Right cardiac atrium (tissue), 5 donors: ENCODE results near the gene STX10. TPM values are rescaled to one million over a fixed set of nuclear protein-coding genes. Genes with fewer than 3 reads are reported as not detected.
"Not testable (repeated sequence)": the region's sequence is repeated elsewhere in the genome, so short reads cannot be mapped to it uniquely, and the experiment has no call there.

Experiments used
- ATAC-seq, 2 donors: fragments of 200-7000 bp; cut with Tn5 transposase; one replicate each; pipeline versions ENCODE4 v1.8.0 to v1.9.1; 2020; ENCODE audit warnings: moderate library complexity in 2 of 2, mild to moderate bottlenecking in 1 of 2
- DNase-seq, 3 donors: peaks; one replicate each; pipeline ENCODE4 v3.0.0-alpha.2; 2020
- H3K27ac ChIP-seq: one replicate; pipeline ENCODE4 v1.5.1; 2013; ENCODE audit warnings: mild to moderate bottlenecking, low read length, control low read depth, moderate library complexity
- H3K27me3 ChIP-seq: one replicate; pipeline ENCODE4 v1.6.1; 2013; ENCODE audit not compliant: control insufficient read depth, insufficient read depth
- H3K4me1 ChIP-seq: one replicate; pipeline ENCODE4 v1.6.1; 2013; ENCODE audit warnings: low read length; ENCODE audit not compliant: control insufficient read depth, insufficient read depth
- H3K4me3 ChIP-seq: one replicate; pipeline ENCODE4 v1.5.1; 2013; ENCODE audit warnings: low read length, control low read depth
- H3K9me3 ChIP-seq: one replicate; pipeline ENCODE4 v1.6.1; 2013; ENCODE audit warnings: low read length; ENCODE audit not compliant: control insufficient read depth
- WGBS: extraction: QIAGEN DNeasy Blood & Tissue Kit; methylation state at CpG from one replicate; pipeline ENCODE4 v1.1.7; 2013; 5-methylcytosine and 5-hydroxymethylcytosine counted together
- intact Hi-C, 4 donors: fragments of 100-400 bp; cut with DNase I; formaldehyde crosslinking; loops; one replicate each; pipeline versions ENCODE4 v1.11.0 to v1.14.0; 2022 to 2023
- long read RNA-seq, 4 donors: library from polyadenylated mRNA; unstranded; transcript quantifications; one replicate each; pipeline ENCODE4 v2.0.0, GENCODE V29; 2020 to 2021
- polyA plus RNA-seq: library from polyadenylated mRNA; stranded (reverse); fragments of 200-250 nt; gene quantifications from one replicate; pipeline ENCODE4 v1.2.3, GENCODE V29; 2013
- total RNA-seq, 4 donors: library from RNA; stranded (reverse); fragmentation: NEBNext Ultra II Directional; extraction: Animal tissue kit (Norgen Biotek cat#: 25700); gene quantifications; one replicate each; pipeline ENCODE4 v1.2.1, GENCODE V29; 2021
- donor health status: healthy with polysubstance abuse.
- donor health status: DM: no; HTN: yes; CAD: no.
- donor health status: DM: no; HTN: no; CAD: no.
- donor health status: DM: no; HTN: yes; CAD: no; lungs with severe emphysema.
- donor health status: DM: yes; HTN: yes; CAD: no.

The STX10 gene
- 10 to 100 TPM; 30.8 to 39.8 (median 37.2) TPM for total RNA-seq
- 47.7 TPM for polyA plus RNA-seq
- long read RNA-seq, donor 1, transcript STX10-207 (7 exons, 1,241 nt) = minor isoform, 5 of 83 reads
- long read RNA-seq, donor 1, transcript STX10-204 (8 exons, 1,136 nt) = major isoform, 53 of 83 reads
- long read RNA-seq, donor 1, partial matches to known transcripts = 22 of 83 reads
- long read RNA-seq, donor 1, other reads (novel, unspliced or antisense) = 3 of 83 reads
- long read RNA-seq, donor 2, transcript STX10-204 (8 exons, 1,136 nt) = major isoform, 44 of 63 reads
- long read RNA-seq, donor 2, partial matches to known transcripts = 15 of 63 reads
- long read RNA-seq, donor 2, other reads (novel, unspliced or antisense) = 2 of 63 reads
- long read RNA-seq, donor 3, transcript STX10-204 (8 exons, 1,136 nt) = major isoform, 57 of 77 reads
- long read RNA-seq, donor 3, partial matches to known transcripts = 13 of 77 reads
- long read RNA-seq, donor 3, other reads (novel, unspliced or antisense) = 5 of 77 reads
- long read RNA-seq, donor 4, transcript STX10-204 (8 exons, 1,136 nt) = major isoform, 29 of 44 reads
- long read RNA-seq, donor 4, partial matches to known transcripts = 11 of 44 reads
- long read RNA-seq, donor 4, other reads (novel, unspliced or antisense) = 2 of 44 reads

GRCh38 chr19:13150187-13150930 lies at the start of gene STX10, which contains the start of gene IER2:
Gene STX10 (minus strand): TSS chr19:13150375. CDS start chr19:13150173, 202 bp downstream.
Gene IER2 (plus strand): TSS chr19:13150411. CDS start chr19:13153187, 2,776 bp downstream.
- no peaks in the 10 kb centered on the region for H3K9me3 ChIP-seq
- peak; percentile 73 to 80 for ATAC-seq
- DNase-seq = peak; percentile 97 to 98 (median 98)
- under 1% methylated on average over 51 of the region's 51 CpGs for WGBS
- peaks cover 4% of the 10 kb centered on the region for H3K4me1 ChIP-seq
- intact Hi-C loops = no loop called here
- H3K27ac ChIP-seq = peak within 1 kb of the TSS; percentile 99
- peak within 1 kb of the TSS; percentile 77 for H3K4me3 ChIP-seq
- no peaks in the 10 kb centered on the region for H3K27me3 ChIP-seq

- H3K9me3 ChIP-seq = no peaks in the 10 kb centered on the region
- H3K4me1 ChIP-seq = no peaks in the 10 kb centered on the region
- intact Hi-C loops = loop anchor here in 1 of 4 donors (10.0 kb wide), 1 partner anchor 66 kb away; no protein-coding TSS in a partner anchor
- no peak for DNase-seq
- H3K27ac ChIP-seq = no peak overlapping the region
- WGBS = 77% methylated on average over 18 of the region's 18 CpGs
- ATAC-seq = no peak
- no peaks in the 10 kb centered on the region for H3K27me3 ChIP-seq
- no peak overlapping the region for H3K4me3 ChIP-seq
These were observed 48.5 kb upstream of the STX10 start for GRCh38 chr19:13198634-13199033.

- no peaks in the 10 kb centered on the region for H3K4me1 ChIP-seq
- H3K27me3 ChIP-seq = no peaks in the 10 kb centered on the region
- DNase-seq (no peak), ATAC-seq (no peak)
- intact Hi-C loops = loop anchor here in 1 of 4 donors (10.0 kb wide), 1 partner anchor 69 kb away; no protein-coding TSS in a partner anchor
- 68% methylated on average over 11 of the region's 11 CpGs for WGBS
- no peak overlapping the region for H3K27ac ChIP-seq
- H3K9me3 ChIP-seq = no peaks in the 10 kb centered on the region
- H3K4me3 ChIP-seq = no peak overlapping the region
These were observed 45.5 kb upstream of the STX10 start for GRCh38 chr19:13195678-13196077.

GRCh38 chr19:13190781-13191540 lies 40.8 kb upstream of the STX10 start:
- Histone ChIP-seq H3K27ac (no peak overlapping the region), H3K4me3 (no peak overlapping the region), H3K27me3 (no peaks in the 10 kb centered on the region), H3K9me3 (no peaks in the 10 kb centered on the region), H3K4me1 (no peaks in the 10 kb centered on the region)
- ATAC-seq (no peak), DNase-seq (peak in 1 of 3 donors; percentile 9)
- 79% methylated on average over 19 of the region's 19 CpGs for WGBS
- intact Hi-C loops = loop anchor here in 2 of 4 donors (5.0 to 10.0 kb wide), 2 partner anchors 71 to 74 kb away; no protein-coding TSS in a partner anchor

GRCh38 chr19:13189600-13189999 lies 39.4 kb upstream of the STX10 start:
- Histone ChIP-seq H3K4me1 (no peaks in the 10 kb centered on the region), H3K9me3 (no peaks in the 10 kb centered on the region), H3K27me3 (no peaks in the 10 kb centered on the region), H3K27ac (no peak overlapping the region), H3K4me3 (no peak overlapping the region)
- 82% methylated on average over 4 of the region's 4 CpGs for WGBS
- no peak for ATAC-seq
- intact Hi-C loops = no loop called here
- DNase-seq = peak in 1 of 3 donors; percentile 5

GRCh38 chr19:13187419-13187818 lies 37.2 kb upstream of the STX10 start:
- intact Hi-C loops = no loop called here
- Histone ChIP-seq H3K4me3 (no peak overlapping the region), H3K27ac (no peak overlapping the region), H3K9me3 (no peaks in the 10 kb centered on the region), H3K4me1 (no peaks in the 10 kb centered on the region), H3K27me3 (no peaks in the 10 kb centered on the region)
- DNase-seq (no peak), ATAC-seq (no peak)
- WGBS = 94% methylated on average over 4 of the region's 4 CpGs

GRCh38 chr19:13186688-13187087 lies 36.5 kb upstream of the STX10 start:
- H3K4me1 ChIP-seq, H3K27me3 ChIP-seq, ATAC-seq, H3K9me3 ChIP-seq, intact Hi-C loops, H3K27ac ChIP-seq, H3K4me3 ChIP-seq: not testable (repeated sequence)
- peak in 1 of 3 donors; percentile 9 for DNase-seq
- WGBS = 92% methylated on average over 38 of the region's 38 CpGs

- H3K4me3 ChIP-seq, H3K4me1 ChIP-seq, H3K27ac ChIP-seq, H3K27me3 ChIP-seq, intact Hi-C loops, H3K9me3 ChIP-seq, ATAC-seq: not testable (repeated sequence)
- WGBS = 77% methylated on average over 22 of the region's 22 CpGs
- DNase-seq = peak in 1 of 3 donors; percentile 3
These were observed 35.8 kb upstream of the STX10 start for GRCh38 chr19:13185763-13186657.

GRCh38 chr19:13184926-13185325 lies 34.8 kb upstream of the STX10 start:
- H3K9me3 ChIP-seq, H3K27ac ChIP-seq, H3K4me1 ChIP-seq, H3K27me3 ChIP-seq, intact Hi-C loops, ATAC-seq, H3K4me3 ChIP-seq: not testable (repeated sequence)
- WGBS = 77% methylated on average over 23 of the region's 23 CpGs
- peak in 1 of 3 donors; percentile 12 for DNase-seq
